Suprapubic skin (tissue), 4 donors: ENCODE results near the gene LRMDA.

ENCODE experiments used
- EP300 ChIP-seq: sonication (generic); formaldehyde crosslinking; IDR thresholded peaks from one replicate; pipeline ENCODE4 v1.6.1; 2017; ENCODE audit warnings: antibody characterized with exemption
- POLR2A ChIP-seq, 2 donors: fragments of 450-650 bp; IDR thresholded peaks; one replicate each; pipeline ENCODE4 v1.6.1; 2017; ENCODE audit warnings: antibody characterized with exemption in 2 of 2, mild to moderate bottlenecking in 2 of 2, moderate library complexity in 2 of 2
- POLR2AphosphoS5 ChIP-seq, 3 donors: sonication (generic); formaldehyde crosslinking; IDR thresholded peaks; one replicate each; pipeline ENCODE4 v1.6.1; 2017; ENCODE audit warnings: antibody characterized with exemption in 3 of 3
- TF ChIP-seq, protein P1 (sequence below), 2 donors: fragments of 200-600 bp in 1 of 2; fragments of 450-650 bp in 1 of 2; sonication (generic) in 1 of 2; IDR thresholded peaks; one replicate each; pipeline ENCODE4 v1.5.1; 2016 to 2019; ENCODE audit warnings: antibody characterized with exemption in 2 of 2, mild to moderate bottlenecking in 1 of 2, moderate library complexity in 1 of 2

DNA sequence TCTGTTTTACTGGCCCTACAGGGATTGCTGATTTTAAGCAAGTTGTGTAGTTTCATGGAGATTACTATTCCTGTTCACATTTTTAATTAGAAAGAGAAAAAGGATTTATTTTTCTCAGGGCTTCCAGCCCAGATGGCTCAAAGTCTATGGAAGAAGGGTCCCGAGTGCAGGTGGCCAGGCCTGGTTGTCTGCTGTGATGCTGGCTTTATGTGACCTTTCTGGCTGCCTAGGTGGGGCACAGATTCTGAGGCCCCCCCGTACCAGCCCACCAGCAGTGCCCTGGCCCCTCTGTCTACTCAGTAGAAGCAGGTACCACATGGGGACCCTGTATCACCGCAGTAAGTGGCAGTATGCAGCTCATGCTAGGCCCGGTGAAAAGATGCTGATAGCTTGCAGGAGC is 426.5 kb downstream of the LRMDA start:
- TF ChIP-seq POLR2A (IDR thresholded peaks at IDR 0.05) (no peak), POLR2AphosphoS5 (IDR thresholded peaks at IDR 0.05) (no peak), EP300 (no peak)
- TF ChIP-seq, protein P1, sequence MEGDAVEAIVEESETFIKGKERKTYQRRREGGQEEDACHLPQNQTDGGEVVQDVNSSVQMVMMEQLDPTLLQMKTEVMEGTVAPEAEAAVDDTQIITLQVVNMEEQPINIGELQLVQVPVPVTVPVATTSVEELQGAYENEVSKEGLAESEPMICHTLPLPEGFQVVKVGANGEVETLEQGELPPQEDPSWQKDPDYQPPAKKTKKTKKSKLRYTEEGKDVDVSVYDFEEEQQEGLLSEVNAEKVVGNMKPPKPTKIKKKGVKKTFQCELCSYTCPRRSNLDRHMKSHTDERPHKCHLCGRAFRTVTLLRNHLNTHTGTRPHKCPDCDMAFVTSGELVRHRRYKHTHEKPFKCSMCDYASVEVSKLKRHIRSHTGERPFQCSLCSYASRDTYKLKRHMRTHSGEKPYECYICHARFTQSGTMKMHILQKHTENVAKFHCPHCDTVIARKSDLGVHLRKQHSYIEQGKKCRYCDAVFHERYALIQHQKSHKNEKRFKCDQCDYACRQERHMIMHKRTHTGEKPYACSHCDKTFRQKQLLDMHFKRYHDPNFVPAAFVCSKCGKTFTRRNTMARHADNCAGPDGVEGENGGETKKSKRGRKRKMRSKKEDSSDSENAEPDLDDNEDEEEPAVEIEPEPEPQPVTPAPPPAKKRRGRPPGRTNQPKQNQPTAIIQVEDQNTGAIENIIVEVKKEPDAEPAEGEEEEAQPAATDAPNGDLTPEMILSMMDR (IDR thresholded peaks at IDR 0.05), result no peak
